ENCODE measurements around the gene ELOVL2.
A peak's percentile ranks its signal among the peaks of the same experiment; 100 is the strongest.

Gene ELOVL2

GRCh38 chr6:11043378-11043960 lies 636 bp downstream of the ELOVL2 start:
- Histone ChIP-seq H3K27ac (no peak overlapping the region), H3K4me3 (peak overlapping the region; percentile 73)
- DNase-seq (ENCODE audit: low spot score) = no peak
- no peak for TF ChIP-seq CTCF (IDR thresholded peaks at IDR 0.05)

- Histone ChIP-seq H3K4me3 (peak overlapping the region; percentile 73), H3K27ac (no peak overlapping the region)
- DNase-seq (ENCODE audit: low spot score) = no peak
- TF ChIP-seq CTCF (IDR thresholded peaks at IDR 0.05) = no peak
These were observed 1.2 kb downstream of the ELOVL2 start for GRCh38 chr6:11042750-11043377.

GRCh38 chr6:11042025-11042749 lies 1.9 kb downstream of the ELOVL2 start:
- Histone ChIP-seq H3K4me3 (no peak overlapping the region), H3K27ac (no peak overlapping the region)
- no peak for TF ChIP-seq CTCF (IDR thresholded peaks at IDR 0.05)
- no peak for DNase-seq (ENCODE audit: low spot score)

GRCh38 chr6:11040134-11040533 lies 4.0 kb downstream of the ELOVL2 start:
- no peak for TF ChIP-seq CTCF (IDR thresholded peaks at IDR 0.05)
- DNase-seq (ENCODE audit: low spot score) = no peak
- no peak overlapping the region for H3K4me3 ChIP-seq
- no peak overlapping the region for H3K27ac ChIP-seq

- Histone ChIP-seq H3K4me3 (no peak overlapping the region), H3K27ac (no peak overlapping the region)
- DNase-seq (ENCODE audit: low spot score) = no peak
These were observed 5.1 kb downstream of the ELOVL2 start for GRCh38 chr6:11039040-11039439.

GRCh38 chr6:11036977-11037430 lies 7.1 kb downstream of the ELOVL2 start:
- no peak overlapping the region for H3K27ac ChIP-seq
- no peak for TF ChIP-seq CTCF (IDR thresholded peaks at IDR 0.05)
- H3K4me3 ChIP-seq = no peak overlapping the region
- DNase-seq (ENCODE audit: low spot score) = no peak

More at GRCh38 chr6:11039040-11039439, 5.1 kb downstream of the ELOVL2 start:
- no peak for TF ChIP-seq CTCF (IDR thresholded peaks at IDR 0.05)
